AG04449 (cell line): ENCODE results near the gene SAMD1.

ENCODE experiments used
- CTCF ChIA-PET: fragments of 350-600 bp; formaldehyde crosslinking; extraction: SDS; loops from one replicate; lab custom pipeline; 2021; ENCODE audit warnings: antibody characterized with exemption; lab: Yijun Ruan, JAX
- POLR2A ChIA-PET: fragments of 400-600, 350-600 bp; formaldehyde crosslinking; extraction: SDS; loops from one replicate; lab custom pipeline; 2020; ENCODE audit warnings: antibody characterized with exemption, inconsistent platforms; lab: Yijun Ruan, JAX
- DNase-seq: peaks from one replicate; pipeline ENCODE4 v3.0.0-alpha.2; 2010; ENCODE audit warnings: low read depth, low spot score
- H3K4me3 ChIP-seq: 2 replicates; pipeline ENCODE4 v1.5.1; 2011; ENCODE audit warnings: low read depth, mild to moderate bottlenecking, control low read depth, low read length
- TF ChIP-seq, protein P1 (sequence below): IDR thresholded peaks from one replicate; pipeline ENCODE4 v1.5.1; 2011; ENCODE audit warnings: mild to moderate bottlenecking, moderate library complexity, low read length, control low read depth, inconsistent platforms; ENCODE audit not compliant: insufficient read depth; ENCODE audit errors: missing control alignments

Gene SAMD1

DNA sequence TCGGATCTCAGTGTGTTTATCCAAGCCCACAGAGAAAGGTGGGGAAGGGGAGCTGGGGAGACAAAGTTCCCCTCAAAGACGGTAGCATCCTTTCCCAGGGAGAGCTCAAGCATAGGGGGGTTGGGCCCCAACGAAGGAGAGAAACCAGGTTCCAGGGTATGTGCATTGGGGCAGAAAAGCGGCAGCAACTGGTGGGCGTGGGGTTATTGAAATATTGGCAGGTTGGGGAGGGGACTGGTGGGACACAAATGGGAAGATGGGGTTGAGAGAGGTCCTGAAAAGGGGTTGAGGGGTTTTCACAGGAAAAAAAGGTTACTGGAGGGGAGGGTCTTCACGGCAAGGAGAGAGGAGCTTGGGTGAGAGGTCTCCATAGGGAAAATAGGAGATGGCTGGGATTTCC, 44.8 kb upstream of the SAMD1 start:
- H3K4me3 ChIP-seq, result peak overlapping the region; percentile 79
- DNase-seq, result no peak
- TF ChIP-seq, protein P1, sequence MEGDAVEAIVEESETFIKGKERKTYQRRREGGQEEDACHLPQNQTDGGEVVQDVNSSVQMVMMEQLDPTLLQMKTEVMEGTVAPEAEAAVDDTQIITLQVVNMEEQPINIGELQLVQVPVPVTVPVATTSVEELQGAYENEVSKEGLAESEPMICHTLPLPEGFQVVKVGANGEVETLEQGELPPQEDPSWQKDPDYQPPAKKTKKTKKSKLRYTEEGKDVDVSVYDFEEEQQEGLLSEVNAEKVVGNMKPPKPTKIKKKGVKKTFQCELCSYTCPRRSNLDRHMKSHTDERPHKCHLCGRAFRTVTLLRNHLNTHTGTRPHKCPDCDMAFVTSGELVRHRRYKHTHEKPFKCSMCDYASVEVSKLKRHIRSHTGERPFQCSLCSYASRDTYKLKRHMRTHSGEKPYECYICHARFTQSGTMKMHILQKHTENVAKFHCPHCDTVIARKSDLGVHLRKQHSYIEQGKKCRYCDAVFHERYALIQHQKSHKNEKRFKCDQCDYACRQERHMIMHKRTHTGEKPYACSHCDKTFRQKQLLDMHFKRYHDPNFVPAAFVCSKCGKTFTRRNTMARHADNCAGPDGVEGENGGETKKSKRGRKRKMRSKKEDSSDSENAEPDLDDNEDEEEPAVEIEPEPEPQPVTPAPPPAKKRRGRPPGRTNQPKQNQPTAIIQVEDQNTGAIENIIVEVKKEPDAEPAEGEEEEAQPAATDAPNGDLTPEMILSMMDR, result no peak
- POLR2A ChIA-PET, result interaction anchor here (0.6 kb wide), 1 partner anchor 218 kb away, joined by 5 read pairs; no protein-coding TSS in a partner anchor
- CTCF ChIA-PET, result interaction anchor here (0.6 to 7.2 kb wide), 14 partner anchors 11 to 345 kb away, joined by 3 to 106 read pairs (median 12); no protein-coding TSS in a partner anchor

DNA sequence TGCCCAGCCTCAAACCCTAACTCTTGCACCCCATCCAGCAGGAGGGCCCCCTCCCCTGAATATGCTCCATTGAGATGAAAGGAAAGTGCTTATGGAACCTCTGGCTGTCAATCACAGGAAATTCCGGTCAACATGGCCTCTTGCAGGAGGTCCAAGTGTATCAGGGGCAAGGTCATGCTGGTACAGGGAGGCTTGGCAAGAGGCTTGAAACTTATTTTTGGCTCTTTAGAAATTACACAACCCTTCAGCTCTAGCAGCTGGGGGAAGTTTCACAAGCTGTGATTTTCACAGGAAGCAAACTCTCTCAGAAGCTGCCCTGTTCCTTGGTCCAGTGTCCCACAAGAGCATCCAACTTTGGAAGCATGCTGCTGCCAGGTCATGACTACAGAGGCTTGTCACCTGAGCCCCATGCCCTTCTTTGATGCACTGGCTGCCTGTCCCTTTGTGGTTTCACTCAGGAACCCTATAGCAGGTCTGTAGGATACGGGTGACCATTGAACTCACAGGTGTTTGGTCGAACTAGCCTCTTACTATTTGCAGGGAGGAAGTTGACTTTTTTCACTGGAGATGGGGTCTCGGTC, 37.5 kb upstream of the SAMD1 start:
- H3K4me3 ChIP-seq, result no peak overlapping the region
- DNase-seq, result no peak
- CTCF ChIA-PET, result interaction anchor here (1.0 to 1.4 kb wide), 4 partner anchors 9 to 56 kb away, joined by 3 to 9 read pairs (median 3); partner anchors contain the start of gene ASF1B

DNA sequence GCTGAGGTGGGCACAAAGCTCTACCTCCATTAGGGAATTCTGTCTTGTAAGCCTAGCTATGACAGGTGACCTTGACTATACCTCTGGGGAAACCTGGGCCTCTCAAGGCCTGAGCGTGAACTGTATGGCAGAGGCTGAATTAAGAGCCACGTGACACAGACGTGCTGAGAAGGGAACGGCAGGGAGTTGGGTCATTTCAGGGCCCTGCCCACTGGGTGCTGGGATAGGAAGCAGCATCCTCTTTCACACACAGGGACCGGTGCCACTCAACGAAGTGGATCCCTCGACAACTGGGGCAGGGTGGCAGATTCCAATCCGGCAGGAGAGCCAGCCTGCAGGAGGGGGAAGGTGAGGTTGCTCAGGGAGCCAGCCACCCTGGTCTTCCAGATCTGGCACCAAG, 36.6 kb upstream of the SAMD1 start:
- no peak for DNase-seq
- CTCF ChIA-PET, result interaction anchor here (5.4 kb wide), 1 partner anchor 8 kb away, joined by 45 read pairs; the partner anchor contains the start of gene ASF1B
- H3K4me3 ChIP-seq, result no peak overlapping the region
- TF ChIP-seq, protein P1, result no peak
- POLR2A ChIA-PET, result no interaction called here

More for the DNA sequence above, 37.5 kb upstream of the SAMD1 start:
- POLR2A ChIA-PET, result no interaction called here
- TF ChIP-seq, protein P1, result no peak

DNA sequence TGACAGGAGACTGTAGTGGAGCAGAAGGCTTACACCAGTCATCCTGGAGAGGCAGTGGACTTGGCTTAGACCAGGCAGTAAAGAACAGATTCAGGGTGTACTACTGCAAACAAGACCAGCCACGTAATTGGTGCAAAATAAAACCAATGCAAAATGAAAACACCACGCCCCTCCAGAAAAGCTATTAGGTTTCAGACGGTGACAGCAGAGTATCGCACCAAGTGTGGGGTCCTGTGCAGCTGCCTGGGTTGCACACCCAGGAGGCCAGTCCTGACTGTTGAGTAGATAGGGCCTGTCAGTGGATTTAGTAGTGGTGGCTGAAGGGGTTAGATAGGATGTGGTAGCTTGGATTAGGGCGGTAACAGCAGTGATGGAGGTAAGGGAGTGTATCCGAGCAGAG, 32.4 kb upstream of the SAMD1 start:
- ChIA-PET CTCF (interaction anchor here (5.4 kb wide), 1 partner anchor 13 kb away, joined by 45 read pairs; the partner anchor contains the start of gene ASF1B), POLR2A (no interaction called here)
- H3K4me3 ChIP-seq, result no peak overlapping the region
- TF ChIP-seq, protein P1, result no peak
- no peak for DNase-seq

DNA sequence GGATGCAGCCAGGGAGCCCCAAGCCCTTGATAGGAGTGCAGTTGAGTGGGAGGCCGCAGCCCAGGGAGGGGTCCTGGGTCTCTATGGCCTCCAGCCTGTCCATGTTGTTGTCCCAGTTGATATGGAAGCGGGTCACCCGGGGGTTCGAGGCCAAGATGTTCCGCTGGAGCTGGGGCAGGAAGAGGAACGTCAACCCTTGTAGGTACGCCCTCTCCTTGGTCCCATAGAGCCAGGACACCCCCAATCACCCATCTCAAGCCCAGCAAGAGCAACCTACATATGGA, 29.9 kb upstream of the SAMD1 start:
- no peak for DNase-seq
- H3K4me3 ChIP-seq, result no peak overlapping the region
- CTCF ChIA-PET, result interaction anchor here (1.7 kb wide), 1 partner anchor 16 kb away, joined by 8 read pairs; the partner anchor contains the start of gene ASF1B
- POLR2A ChIA-PET, result no interaction called here
- TF ChIP-seq, protein P1, result no peak

DNA sequence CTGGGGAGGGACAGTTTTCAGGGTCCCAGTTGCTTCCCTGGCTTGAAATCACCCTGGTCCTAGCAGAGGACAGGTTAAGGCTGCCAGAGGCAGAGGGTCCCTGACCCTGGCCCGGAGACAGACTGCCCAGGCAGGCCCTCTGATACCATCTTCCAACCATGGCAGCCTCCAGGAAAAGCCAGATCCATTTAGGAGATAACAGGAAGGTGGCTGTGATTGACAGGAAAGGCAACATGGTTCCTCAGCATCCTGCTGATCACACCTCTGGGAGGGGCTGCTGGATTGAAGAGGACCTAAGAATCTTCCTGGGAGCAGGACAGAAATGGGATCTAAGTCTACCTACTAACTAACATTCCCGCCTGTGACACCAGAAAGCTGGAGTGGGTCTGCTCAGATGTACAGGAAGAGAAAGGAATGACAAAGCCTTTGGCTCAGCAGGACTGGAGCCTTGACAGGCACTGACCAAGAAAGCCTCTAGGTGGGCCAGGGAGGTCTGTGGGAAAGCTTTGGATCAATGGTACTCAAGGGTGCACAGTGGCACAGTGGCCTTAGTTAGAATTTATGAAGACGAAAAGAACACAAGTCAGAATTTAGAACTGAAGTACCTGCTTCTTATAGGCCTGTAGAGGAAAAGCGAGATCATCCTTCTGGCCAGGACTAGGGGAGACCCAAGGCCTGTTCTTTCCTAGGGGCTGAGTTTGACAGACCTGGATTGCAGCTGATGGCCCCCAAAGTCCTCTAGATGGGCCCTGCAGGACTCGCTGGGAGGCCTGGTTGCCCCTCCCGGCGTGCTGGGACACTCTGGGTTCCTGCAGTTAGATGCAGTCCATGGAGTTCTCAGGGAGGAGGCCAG, 29.3 kb upstream of the SAMD1 start:
- DNase-seq, result no peak
- ChIA-PET CTCF (interaction anchor here (1.7 kb wide), 1 partner anchor 17 kb away, joined by 8 read pairs; the partner anchor contains the start of gene ASF1B), POLR2A (no interaction called here)
- TF ChIP-seq, protein P1, result no peak
- no peak overlapping the region for H3K4me3 ChIP-seq
